NCI-H2081 treated with DMSO at 0.1 percent for 48 hours (cell line): ENCODE results near the gene AQP9.
"Not testable (repeated sequence)": the region's sequence is repeated elsewhere in the genome, so short reads cannot be mapped to it uniquely, and the experiment has no call there.

ENCODE experiments used
- DNase-seq: peaks from one replicate; lab custom pipeline; 2025; lab: John Stamatoyannopoulos, UW

The AQP9 gene

GRCh38 chr15:58138106-58138505, at the start of gene AQP9:
AQP9 (plus strand) TSS chr15:58138381; CDS start chr15:58138566, 185 bp downstream.
- no peak for DNase-seq

- no peak for DNase-seq
Measured at GRCh38 chr15:58095415-58095814, 42.8 kb upstream of the AQP9 start.

GRCh38 chr15:58096529-58097084, 41.6 kb upstream of the AQP9 start:
- no peak for DNase-seq

GRCh38 chr15:58103482-58103881, 34.7 kb upstream of the AQP9 start:
- no peak for DNase-seq

- no peak for DNase-seq
Measured at GRCh38 chr15:58108117-58108516, 30.1 kb upstream of the AQP9 start.

- DNase-seq, result no peak
Measured at GRCh38 chr15:58109419-58109818, 28.8 kb upstream of the AQP9 start.

GRCh38 chr15:58110999-58111717, 27.0 kb upstream of the AQP9 start:
- DNase-seq, result no peak

GRCh38 chr15:58111718-58112104, 26.5 kb upstream of the AQP9 start:
- no peak for DNase-seq

- not testable (repeated sequence) for DNase-seq
Measured at GRCh38 chr15:58113358-58113757, 24.8 kb upstream of the AQP9 start.

- no peak for DNase-seq
Measured at GRCh38 chr15:58114388-58114787, 23.8 kb upstream of the AQP9 start.

- no peak for DNase-seq
Measured at GRCh38 chr15:58114812-58115211, 23.4 kb upstream of the AQP9 start.

GRCh38 chr15:58115692-58116091, 22.5 kb upstream of the AQP9 start:
- no peak for DNase-seq

- no peak for DNase-seq
Measured at GRCh38 chr15:58117619-58118018, 20.6 kb upstream of the AQP9 start.

- DNase-seq, result no peak
Measured at GRCh38 chr15:58118272-58118671, 19.9 kb upstream of the AQP9 start.

GRCh38 chr15:58119016-58119415, 19.2 kb upstream of the AQP9 start:
- DNase-seq, result no peak

GRCh38 chr15:58124585-58124984, 13.6 kb upstream of the AQP9 start:
- DNase-seq, result no peak

- no peak for DNase-seq
Measured at GRCh38 chr15:58125333-58125732, 12.8 kb upstream of the AQP9 start.

- DNase-seq, result no peak
Measured at GRCh38 chr15:58134886-58135285, 3.3 kb upstream of the AQP9 start.

- no peak for DNase-seq
Measured at GRCh38 chr15:58135511-58136174, 2.5 kb upstream of the AQP9 start.

GRCh38 chr15:58136731-58137130, 1.4 kb upstream of the AQP9 start:
- DNase-seq, result no peak

GRCh38 chr15:58137686-58138085, 495 bp upstream of the AQP9 start:
- DNase-seq, result no peak

GRCh38 chr15:58139276-58139988, 1.3 kb downstream of the AQP9 start:
- no peak for DNase-seq

- no peak for DNase-seq
Measured at GRCh38 chr15:58139989-58140522, 1.9 kb downstream of the AQP9 start.
